Measurements from ENCODE around the gene KRT28.

- TF ChIP-seq CTCF (IDR thresholded peaks at IDR 0.05) (no peak), POLR2A (IDR thresholded peaks at IDR 0.05) (no peak)
These were observed 25.8 kb upstream of the KRT28 start for GRCh38 chr17:40825599-40825998.

All from heart left ventricle (tissue), 13 donors.